ENCODE results near the gene RANBP17.

DNA sequence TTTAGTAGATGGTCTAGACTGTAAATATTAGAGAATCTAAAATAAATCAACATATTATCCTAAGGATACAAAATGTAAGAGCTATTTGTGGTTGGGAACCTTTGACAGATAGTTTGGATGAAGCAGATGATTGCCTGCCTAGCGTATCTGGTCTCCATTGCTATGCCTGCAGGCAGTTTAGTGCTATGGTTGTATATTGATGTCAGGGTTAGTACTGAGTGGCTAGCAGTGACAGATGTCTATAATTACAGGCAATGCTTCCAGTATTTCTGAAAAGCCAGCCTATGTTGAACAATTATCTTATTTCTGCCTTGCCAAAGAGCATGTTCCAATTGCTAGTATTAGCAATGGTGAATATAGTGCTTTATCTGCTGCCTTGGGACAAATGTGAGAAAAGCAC is 296.0 kb downstream of the RANBP17 start:
- TF ChIP-seq, protein P1, sequence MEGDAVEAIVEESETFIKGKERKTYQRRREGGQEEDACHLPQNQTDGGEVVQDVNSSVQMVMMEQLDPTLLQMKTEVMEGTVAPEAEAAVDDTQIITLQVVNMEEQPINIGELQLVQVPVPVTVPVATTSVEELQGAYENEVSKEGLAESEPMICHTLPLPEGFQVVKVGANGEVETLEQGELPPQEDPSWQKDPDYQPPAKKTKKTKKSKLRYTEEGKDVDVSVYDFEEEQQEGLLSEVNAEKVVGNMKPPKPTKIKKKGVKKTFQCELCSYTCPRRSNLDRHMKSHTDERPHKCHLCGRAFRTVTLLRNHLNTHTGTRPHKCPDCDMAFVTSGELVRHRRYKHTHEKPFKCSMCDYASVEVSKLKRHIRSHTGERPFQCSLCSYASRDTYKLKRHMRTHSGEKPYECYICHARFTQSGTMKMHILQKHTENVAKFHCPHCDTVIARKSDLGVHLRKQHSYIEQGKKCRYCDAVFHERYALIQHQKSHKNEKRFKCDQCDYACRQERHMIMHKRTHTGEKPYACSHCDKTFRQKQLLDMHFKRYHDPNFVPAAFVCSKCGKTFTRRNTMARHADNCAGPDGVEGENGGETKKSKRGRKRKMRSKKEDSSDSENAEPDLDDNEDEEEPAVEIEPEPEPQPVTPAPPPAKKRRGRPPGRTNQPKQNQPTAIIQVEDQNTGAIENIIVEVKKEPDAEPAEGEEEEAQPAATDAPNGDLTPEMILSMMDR (IDR thresholded peaks at IDR 0.05), result no peak
- TF ChIP-seq POLR2A (IDR thresholded peaks at IDR 0.05), result no peak
